PC-9 (cell line): ENCODE data around the gene CA4. TPM values are rescaled to one million over a fixed set of nuclear protein-coding genes. Genes with fewer than 3 reads are reported as not detected.

ENCODE experiments used
- BruUV-seq: library from RNA; stranded (reverse); fragments of 400-500 nt; replicated peaks from 2 replicates; lab custom pipeline; 2021; lab: Mats Ljungman, UMichigan
- CTCF ChIA-PET: fragments of 300-600 bp; sonication (Branson Sonifier 250); formaldehyde crosslinking; loops from one replicate; lab custom pipeline; 2022; ENCODE audit warnings: antibody characterized with exemption; lab: Charles Lee
- POLR2A ChIA-PET: fragments of 300-600 bp; sonication (Branson Sonifier 250); formaldehyde crosslinking; loops from one replicate; lab custom pipeline; 2022; ENCODE audit warnings: antibody characterized with exemption; ENCODE audit not compliant: unreplicated experiment; lab: Charles Lee
- DNase-seq, 2 experiments: peaks; one replicate each; pipeline versions ENCODE4 v3.0.0 to v3.0.0-alpha.2; 2015 to 2022; ENCODE audit warnings: mixed read lengths in 1 of 2
- H2AFZ ChIP-seq: fragments of 200-600 bp; sonication (generic); 2 replicates; pipeline ENCODE4 v1.8.1; 2017; ENCODE audit warnings: antibody characterized with exemption
- H3F3A ChIP-seq: fragments of 200-600 bp; sonication (generic); 2 replicates; pipeline ENCODE4 v1.8.1; 2017; ENCODE audit warnings: antibody characterized with exemption, mild to moderate bottlenecking, low read depth; ENCODE audit not compliant: insufficient read depth
- H3K27ac ChIP-seq: fragments of 200-600 bp; sonication (generic); 2 replicates; pipeline ENCODE4 v1.6.1; 2016; ENCODE audit warnings: mixed run types
- H3K27me3 ChIP-seq: fragments of 200-600 bp; sonication (generic); 2 replicates; pipeline ENCODE4 v1.6.1; 2016; ENCODE audit warnings: low read depth, mixed run types; ENCODE audit not compliant: insufficient read depth
- H3K36me3 ChIP-seq: fragments of 200-600 bp; sonication (generic); 2 replicates; pipeline ENCODE4 v1.6.1; 2016; ENCODE audit warnings: low read depth, mixed run types
- H3K4me1 ChIP-seq: fragments of 200-600 bp; sonication (generic); replicated peaks from 2 replicates; pipeline ENCODE4 v1.6.1; 2016; ENCODE audit warnings: mixed run types; ENCODE audit not compliant: insufficient read depth
- H3K4me2 ChIP-seq: fragments of 200-600 bp; sonication (generic); 2 replicates; pipeline ENCODE4 v1.6.1; 2017; ENCODE audit warnings: mixed run types
- H3K4me3 ChIP-seq: fragments of 200-600 bp; sonication (generic); 2 replicates; pipeline ENCODE4 v1.6.1; 2016; ENCODE audit warnings: mixed run types
- H3K79me2 ChIP-seq: fragments of 200-600 bp; sonication (generic); 2 replicates; pipeline ENCODE4 v1.6.1; 2017; ENCODE audit warnings: low read depth, mixed run types
- H3K9me2 ChIP-seq: fragments of 200-600 bp; sonication (generic); 2 replicates; pipeline ENCODE4 v1.8.1; 2017; ENCODE audit warnings: mild to moderate bottlenecking; ENCODE audit not compliant: insufficient read depth
- H3K9me3 ChIP-seq: fragments of 200-600 bp; sonication (generic); 2 replicates; pipeline ENCODE4 v1.8.1; 2016; ENCODE audit warnings: low read depth; ENCODE audit not compliant: insufficient read depth
- H4K20me1 ChIP-seq: fragments of 200-600 bp; sonication (generic); 2 replicates; pipeline ENCODE4 v1.8.1; 2017; ENCODE audit not compliant: insufficient read depth
- EZH2 ChIP-seq: fragments of 200-600 bp; sonication (generic); IDR thresholded peaks from 2 replicates; pipeline ENCODE4 v1.8.0; 2017; ENCODE audit warnings: antibody characterized with exemption, low read depth
- intact Hi-C: fragments of 100-400 bp; cut with micrococcal nuclease; formaldehyde crosslinking; loops from one replicate; pipeline ENCODE4 v1.10.0; 2022; ENCODE audit not compliant: unreplicated experiment
- total RNA-seq: library from RNA; stranded (reverse); gene quantifications from 2 replicates; pipeline ENCODE4 v1.2.3, GENCODE V29; 2021
- TF ChIP-seq, protein P1 (sequence below): fragments of 200-600 bp; sonication (generic); conservative IDR thresholded peaks from 2 replicates; pipeline ENCODE4 v1.6.1; 2017; ENCODE audit warnings: mixed run types, antibody characterized with exemption, mild to moderate bottlenecking, moderate library complexity

CA4 gene
- total RNA-seq, 1 experiment from 2014 or later = not detected

GRCh38 chr17:60159479-60159866, 9.7 kb downstream of the CA4 start:
- Histone ChIP-seq H3K4me1 (no peaks in the 10 kb centered on the region), H3K27ac (no peak overlapping the region), H3K9me2 (no peaks in the 10 kb centered on the region), H3K27me3 (peaks cover 38% of the 10 kb centered on the region), H3K36me3 (no peaks in the 10 kb centered on the region), H3K4me3 (no peak overlapping the region), H3K9me3 (no peaks in the 10 kb centered on the region), H4K20me1 (no peaks in the 10 kb centered on the region), H3F3A (no peaks in the 10 kb centered on the region), H3K4me2 (no peak overlapping the region), H3K79me2 (no peaks in the 10 kb centered on the region), H2AFZ (no peak overlapping the region)
- POLR2A ChIA-PET = no interaction called here
- no peak for TF ChIP-seq EZH2
- TF ChIP-seq, protein P1, sequence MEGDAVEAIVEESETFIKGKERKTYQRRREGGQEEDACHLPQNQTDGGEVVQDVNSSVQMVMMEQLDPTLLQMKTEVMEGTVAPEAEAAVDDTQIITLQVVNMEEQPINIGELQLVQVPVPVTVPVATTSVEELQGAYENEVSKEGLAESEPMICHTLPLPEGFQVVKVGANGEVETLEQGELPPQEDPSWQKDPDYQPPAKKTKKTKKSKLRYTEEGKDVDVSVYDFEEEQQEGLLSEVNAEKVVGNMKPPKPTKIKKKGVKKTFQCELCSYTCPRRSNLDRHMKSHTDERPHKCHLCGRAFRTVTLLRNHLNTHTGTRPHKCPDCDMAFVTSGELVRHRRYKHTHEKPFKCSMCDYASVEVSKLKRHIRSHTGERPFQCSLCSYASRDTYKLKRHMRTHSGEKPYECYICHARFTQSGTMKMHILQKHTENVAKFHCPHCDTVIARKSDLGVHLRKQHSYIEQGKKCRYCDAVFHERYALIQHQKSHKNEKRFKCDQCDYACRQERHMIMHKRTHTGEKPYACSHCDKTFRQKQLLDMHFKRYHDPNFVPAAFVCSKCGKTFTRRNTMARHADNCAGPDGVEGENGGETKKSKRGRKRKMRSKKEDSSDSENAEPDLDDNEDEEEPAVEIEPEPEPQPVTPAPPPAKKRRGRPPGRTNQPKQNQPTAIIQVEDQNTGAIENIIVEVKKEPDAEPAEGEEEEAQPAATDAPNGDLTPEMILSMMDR = no peak
- BruUV-seq = no TSS peak
- DNase-seq = no peak
- intact Hi-C loops = no loop called here
- CTCF ChIA-PET = no interaction called here

GRCh38 chr17:60160829-60161501, 11.2 kb downstream of the CA4 start:
- BruUV-seq = no TSS peak
- POLR2A ChIA-PET = no interaction called here
- CTCF ChIA-PET = no interaction called here

DNA sequence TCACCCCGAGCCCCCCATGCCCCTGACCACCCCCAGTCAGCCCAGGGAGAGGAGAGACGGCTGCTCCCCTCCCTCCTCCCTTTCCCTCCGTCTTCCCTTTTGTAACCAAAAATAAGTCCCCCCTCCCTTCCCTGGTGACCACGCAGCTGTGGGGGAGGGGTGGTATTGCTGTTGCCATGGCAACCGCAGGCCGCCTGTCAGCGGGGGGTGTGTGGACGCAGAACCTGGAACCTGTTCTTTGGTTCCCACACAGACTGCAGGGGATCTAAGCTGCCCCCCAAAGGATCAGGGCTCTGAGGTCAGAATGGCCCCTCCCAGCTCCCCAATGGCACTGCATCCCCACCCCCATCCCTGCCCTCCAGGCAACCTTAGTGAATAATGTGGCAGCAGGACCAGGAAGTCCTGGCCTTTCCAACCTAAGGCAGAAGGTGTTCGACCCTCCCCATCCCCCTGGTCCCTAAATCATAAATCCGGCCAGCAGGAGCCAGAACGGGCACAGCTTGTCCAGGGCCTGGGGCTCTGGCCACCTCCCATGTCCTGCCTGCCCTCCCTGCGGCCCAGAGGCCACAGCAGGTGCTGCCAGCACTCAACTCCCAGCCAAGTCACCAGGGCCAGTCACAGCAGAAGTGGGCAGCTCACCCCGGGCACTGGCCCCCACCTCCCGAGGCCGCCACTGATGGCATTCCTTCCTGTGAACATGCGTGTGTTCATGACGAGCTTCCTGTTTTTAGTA, 12.0 kb downstream of the CA4 start:
- BruUV-seq = no TSS peak
- CTCF ChIA-PET = no interaction called here
- Histone ChIP-seq H3K27me3 (peaks cover 35% of the 10 kb centered on the region), H2AFZ (no peak overlapping the region), H3K4me1 (0 out of 2 replicates have a peak, but pooled peaks cover 7% of the 10 kb centered on the region), H3K79me2 (no peaks in the 10 kb centered on the region), H3K9me3 (no peaks in the 10 kb centered on the region), H3K4me3 (no peak overlapping the region), H3F3A (no peaks in the 10 kb centered on the region), H4K20me1 (no peaks in the 10 kb centered on the region), H3K4me2 (no peak overlapping the region), H3K36me3 (no peaks in the 10 kb centered on the region), H3K9me2 (no peaks in the 10 kb centered on the region), H3K27ac (no peak overlapping the region)
- POLR2A ChIA-PET = no interaction called here
- DNase-seq = no peak
- TF ChIP-seq EZH2 = no peak
- TF ChIP-seq, protein P1 = no peak
- intact Hi-C loops = no loop called here

More at GRCh38 chr17:60160829-60161501, 11.2 kb downstream of the CA4 start:
- no peaks in the 10 kb centered on the region for H3K9me2 ChIP-seq
- H3K4me2 ChIP-seq = no peak overlapping the region
- H3K36me3 ChIP-seq = no peaks in the 10 kb centered on the region
- H3K9me3 ChIP-seq = no peaks in the 10 kb centered on the region
- TF ChIP-seq, protein P1 = no peak
- no peak for TF ChIP-seq EZH2
- H3K4me3 ChIP-seq = no peak overlapping the region
- no peak for DNase-seq
- intact Hi-C loops = no loop called here
- H3F3A ChIP-seq = no peaks in the 10 kb centered on the region
- H3K27me3 ChIP-seq = peaks cover 38% of the 10 kb centered on the region
- no peak overlapping the region for H3K27ac ChIP-seq
- H3K4me1 ChIP-seq = 0 out of 2 replicates have a peak, but pooled peaks cover 2% of the 10 kb centered on the region
- H2AFZ ChIP-seq = no peak overlapping the region
- no peaks in the 10 kb centered on the region for H4K20me1 ChIP-seq
- H3K79me2 ChIP-seq = no peaks in the 10 kb centered on the region
